Smooth muscle cell of the brain vasculature (primary cell): Measurements from ENCODE around the gene PLCB1.
"Not testable (repeated sequence)": the region's sequence is repeated elsewhere in the genome, so short reads cannot be mapped to it uniquely, and the experiment has no call there.

Source experiments
- DNase-seq: peaks from one replicate; pipeline ENCODE4 v3.0.0-alpha.2; 2012; ENCODE audit warnings: low read depth, low spot score

The PLCB1 gene

GRCh38 chr20:8156235-8157079, 24.4 kb downstream of the PLCB1 start:
- no peak for DNase-seq

DNA sequence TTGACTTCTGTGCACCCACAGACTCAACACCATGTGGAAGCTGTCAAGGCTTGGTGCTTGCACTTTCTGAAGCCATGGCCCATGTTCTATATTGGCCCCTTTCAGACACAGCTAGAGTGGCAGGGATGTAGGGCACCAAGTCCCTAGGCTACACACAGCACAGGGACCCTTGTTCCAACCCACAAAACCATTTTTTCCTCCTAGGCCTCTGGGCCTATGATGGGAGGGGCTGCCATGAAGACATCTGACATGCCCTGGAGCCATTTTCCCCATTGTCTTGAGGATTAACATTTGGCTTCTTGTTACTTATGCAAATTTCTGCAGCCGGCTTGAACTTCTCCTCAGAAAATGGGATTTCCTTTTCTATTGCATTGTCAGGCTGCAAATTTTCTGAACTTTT, 27.2 kb downstream of the PLCB1 start:
- DNase-seq, result not testable (repeated sequence)

- no peak for DNase-seq
These were observed 29.4 kb downstream of the PLCB1 start for GRCh38 chr20:8161264-8162071.

- no peak for DNase-seq
These were observed 30.5 kb downstream of the PLCB1 start for GRCh38 chr20:8162610-8163009.

- DNase-seq, result no peak
These were observed 31.5 kb downstream of the PLCB1 start for GRCh38 chr20:8163543-8163942.

- no peak for DNase-seq
These were observed 34.7 kb downstream of the PLCB1 start for GRCh38 chr20:8166730-8167129.

GRCh38 chr20:8168785-8169288, 36.8 kb downstream of the PLCB1 start:
- no peak for DNase-seq

GRCh38 chr20:8170921-8171320, 38.9 kb downstream of the PLCB1 start:
- no peak for DNase-seq

DNA sequence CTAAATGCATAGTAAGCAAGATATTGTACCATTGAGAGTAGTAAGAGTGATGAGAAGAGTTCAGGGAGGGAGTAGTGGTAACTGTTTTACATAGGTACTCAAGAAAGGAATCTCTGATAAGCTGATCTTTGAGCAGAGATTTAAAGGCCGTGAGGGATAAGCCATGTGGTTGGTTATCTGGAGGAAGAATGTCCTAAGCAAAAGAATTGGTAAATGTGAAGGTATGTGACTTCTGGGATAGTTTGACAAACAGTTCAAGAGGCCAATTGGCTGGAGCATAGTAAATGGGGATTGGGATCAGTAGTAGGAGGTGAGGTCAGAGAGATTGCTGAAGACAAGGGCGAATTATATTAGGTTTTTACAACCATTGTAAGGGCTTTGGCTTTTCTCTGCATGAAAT, 40.1 kb downstream of the PLCB1 start:
- DNase-seq, result no peak

GRCh38 chr20:8175741-8176675, 43.9 kb downstream of the PLCB1 start:
- DNase-seq, result no peak

GRCh38 chr20:8183526-8183925, 51.5 kb downstream of the PLCB1 start:
- no peak for DNase-seq

DNA sequence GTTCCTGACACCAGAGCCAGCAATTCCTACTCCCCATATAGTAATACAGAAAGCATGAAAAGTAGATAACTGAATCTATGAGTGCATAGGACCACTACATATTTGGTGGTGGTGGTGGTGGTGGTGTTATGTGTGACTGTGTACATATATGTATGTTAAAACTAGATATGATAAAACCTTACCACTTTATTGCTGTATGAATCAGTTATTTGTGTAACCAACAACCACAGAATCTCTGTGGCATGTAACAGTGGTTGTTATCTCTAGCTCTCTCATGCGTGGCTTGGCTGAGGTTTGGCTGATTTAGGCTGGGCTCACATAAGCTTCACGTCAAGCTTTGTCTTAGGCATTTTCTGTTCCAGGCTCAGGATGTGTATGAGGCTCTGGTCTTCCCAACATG, 55.7 kb downstream of the PLCB1 start:
- no peak for DNase-seq

GRCh38 chr20:8190043-8190880, 58.2 kb downstream of the PLCB1 start:
- no peak for DNase-seq

- DNase-seq, result no peak
These were observed 62.7 kb downstream of the PLCB1 start for GRCh38 chr20:8194721-8195120.

GRCh38 chr20:8196096-8196495, 64.0 kb downstream of the PLCB1 start:
- no peak for DNase-seq

- no peak for DNase-seq
These were observed 68.2 kb downstream of the PLCB1 start for GRCh38 chr20:8200220-8200619.

DNA sequence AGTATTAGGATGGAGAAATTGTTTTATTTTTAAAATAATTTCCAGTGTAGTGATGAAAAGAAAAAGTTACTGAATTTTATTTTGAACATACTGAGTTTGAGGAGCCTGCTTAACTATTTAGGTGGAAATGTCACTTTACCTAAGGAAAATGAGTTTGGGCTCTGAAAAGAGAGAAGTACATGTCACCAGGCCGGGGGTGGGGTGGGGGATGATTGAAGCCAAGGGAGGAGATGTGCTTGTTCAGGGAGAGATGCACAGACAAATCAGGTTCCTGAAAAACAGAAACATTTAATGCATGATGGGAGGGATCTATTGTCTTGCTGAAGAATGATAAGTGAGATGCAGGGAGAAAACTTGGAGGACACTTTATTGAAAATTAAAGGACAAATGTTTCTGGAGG, 71.3 kb downstream of the PLCB1 start:
- no peak for DNase-seq

- DNase-seq, result no peak
These were observed 73.9 kb downstream of the PLCB1 start for GRCh38 chr20:8205996-8206395.

- DNase-seq, result no peak
These were observed 76.2 kb downstream of the PLCB1 start for GRCh38 chr20:8208226-8208625.

DNA sequence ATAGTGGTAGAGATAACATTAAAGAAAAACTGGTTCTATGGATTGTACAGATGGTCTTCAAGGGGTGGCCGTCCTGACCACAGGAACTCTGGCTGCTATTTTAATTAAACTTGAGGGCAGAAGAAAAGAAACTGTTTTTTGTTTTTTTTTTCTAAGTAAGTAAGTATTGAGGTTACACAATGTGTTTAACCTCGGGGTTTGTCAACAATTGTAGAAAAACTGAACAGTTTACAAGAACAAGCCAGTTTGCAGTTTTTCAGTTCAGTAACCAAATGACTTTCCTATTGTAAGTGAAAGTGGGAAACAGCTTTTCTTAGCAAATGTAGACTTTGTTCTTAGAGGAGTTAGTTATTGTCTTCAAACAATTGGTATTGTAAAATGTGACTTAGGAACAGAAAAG, 77.0 kb downstream of the PLCB1 start:
- no peak for DNase-seq

GRCh38 chr20:8210749-8211148, 78.7 kb downstream of the PLCB1 start:
- DNase-seq, result no peak
